D341Med (cell line): Measurements from ENCODE around the gene CENPU.
"Not testable (repeated sequence)": the region's sequence is repeated elsewhere in the genome, so short reads cannot be mapped to it uniquely, and the experiment has no call there.

Experiments
- DNase-seq: peaks from one replicate; pipeline ENCODE4 v3.0.0; 2012; ENCODE audit warnings: low spot score

Gene CENPU

GRCh38 chr4:184751585-184751956 lies 17.7 kb upstream of the CENPU start:
- no peak for DNase-seq

- no peak for DNase-seq
Observed at GRCh38 chr4:184750926-184751584, 17.2 kb upstream of the CENPU start.

DNA sequence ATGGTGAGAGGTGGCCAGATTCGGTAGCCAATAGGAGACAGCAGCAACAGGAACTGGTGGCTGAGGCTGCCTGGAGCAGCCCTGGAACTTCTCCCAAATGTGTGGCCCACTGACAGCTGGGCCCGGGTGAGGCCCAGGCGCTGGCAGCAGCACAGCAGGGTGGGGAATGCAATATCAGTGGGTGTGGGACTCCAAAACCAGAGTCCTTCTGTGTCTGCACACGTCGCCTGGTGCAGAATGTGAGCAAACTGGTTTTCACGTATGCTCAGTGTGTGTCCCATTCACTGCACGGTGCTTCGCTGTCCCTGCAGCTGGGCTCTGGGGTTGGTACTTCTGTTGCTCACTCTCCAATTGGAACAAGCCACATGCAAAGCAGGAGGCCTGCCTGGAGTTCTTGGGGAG lies 14.4 kb upstream of the CENPU start:
- no peak for DNase-seq

GRCh38 chr4:184747034-184747830 lies 13.3 kb upstream of the CENPU start:
- DNase-seq, result no peak

DNA sequence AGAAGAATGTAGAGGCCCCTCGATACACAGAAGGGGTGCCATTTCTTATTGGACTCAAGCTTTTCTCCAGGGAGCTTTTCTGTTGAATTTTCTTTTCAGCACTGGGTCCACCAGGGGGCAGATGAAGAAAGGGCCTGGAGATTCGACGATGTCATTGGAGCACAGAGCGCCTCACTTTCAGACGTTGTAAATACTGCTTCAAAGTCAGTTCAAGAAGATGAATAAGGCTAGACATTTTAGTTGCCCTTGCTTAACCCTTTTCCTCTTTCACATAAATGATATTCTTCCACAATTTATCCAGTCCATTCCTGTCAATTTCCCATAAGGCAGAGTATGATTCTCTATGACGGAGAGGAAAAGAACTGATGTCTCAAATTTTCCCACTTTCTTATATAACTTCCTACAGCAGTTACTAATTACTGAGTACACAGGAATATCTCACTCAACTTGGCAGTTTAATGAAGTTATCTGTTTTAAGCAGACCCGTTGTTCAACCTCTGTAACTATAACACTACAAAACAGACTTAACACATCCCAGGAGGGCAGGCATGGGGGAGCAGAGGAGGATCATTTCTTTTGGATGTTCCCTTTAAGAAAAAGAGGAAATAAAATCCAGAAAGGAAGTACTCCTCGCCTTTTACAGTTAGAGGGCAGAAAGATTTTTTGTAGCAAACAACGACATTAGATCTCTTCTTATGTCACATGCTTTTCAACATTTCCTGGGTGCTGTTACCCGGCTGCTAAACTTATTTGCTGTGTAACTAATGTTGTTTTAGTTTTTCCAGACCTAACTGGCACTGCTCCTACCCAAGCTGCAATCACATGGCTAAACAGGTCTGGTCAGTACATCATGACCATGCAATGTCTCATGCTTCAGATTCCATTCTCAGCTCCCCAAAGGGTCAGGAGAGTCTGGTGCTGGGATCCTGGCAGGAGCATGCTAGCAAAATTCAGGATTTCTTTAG lies 12.2 kb upstream of the CENPU start:
- DNase-seq, result peak; percentile 79

DNA sequence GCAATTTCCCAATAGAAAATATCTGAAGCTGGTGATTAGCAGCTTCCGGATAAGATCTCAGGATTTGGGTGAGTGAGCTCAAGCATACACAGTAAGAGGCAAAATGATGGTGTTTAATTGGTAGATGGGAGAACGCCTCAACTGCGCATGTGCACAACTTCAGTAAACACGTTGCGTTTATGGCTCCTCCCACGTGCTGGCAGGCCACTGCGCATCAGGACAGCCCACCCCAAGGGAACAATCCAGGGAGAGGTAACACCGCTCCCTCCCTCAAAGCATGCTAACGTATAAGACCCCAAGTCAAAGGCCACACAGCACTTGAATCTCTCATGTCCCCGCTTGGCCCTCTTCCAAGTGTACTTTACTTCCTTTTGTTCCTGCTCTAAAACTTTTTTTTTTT lies 10.3 kb upstream of the CENPU start:
- no peak for DNase-seq

DNA sequence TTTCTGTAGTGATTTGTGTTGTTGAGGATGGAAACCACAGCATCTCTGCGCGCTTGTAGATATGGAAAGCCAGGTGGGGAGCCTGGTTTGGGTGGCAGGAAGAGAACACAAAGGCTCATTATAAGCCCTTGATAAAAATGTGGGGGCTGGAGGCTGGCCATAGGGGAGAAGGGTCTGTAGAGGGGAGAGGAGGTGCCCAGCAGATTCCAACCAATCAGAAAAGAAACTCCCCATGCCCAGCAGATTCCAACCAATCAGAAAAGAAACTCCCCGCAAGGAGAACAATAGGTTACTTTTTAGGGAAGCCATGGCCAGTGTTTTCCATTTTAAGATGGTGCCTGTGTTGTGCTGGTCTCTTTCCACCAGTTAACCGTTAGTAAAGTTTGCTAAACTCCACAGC lies 9.8 kb upstream of the CENPU start:
- DNase-seq, result no peak

DNA sequence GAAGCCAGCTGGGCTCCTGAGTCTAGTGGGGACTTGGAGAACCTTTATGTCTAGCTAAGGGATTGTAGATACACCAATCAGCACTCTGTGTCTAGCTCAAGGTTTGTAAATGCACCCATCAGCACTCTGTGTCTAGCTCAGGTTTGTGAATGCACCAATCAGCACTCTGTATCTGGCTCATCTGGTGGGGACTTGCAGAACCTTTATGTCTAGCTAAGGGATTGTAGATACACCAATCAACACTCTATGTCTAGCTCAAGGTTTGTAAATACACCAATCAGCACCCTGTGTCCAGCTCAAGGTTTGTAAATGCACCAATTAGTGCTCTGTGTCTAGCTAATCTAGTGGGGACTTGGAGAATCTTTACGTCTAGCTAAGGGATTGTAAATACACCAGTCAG lies 7.8 kb upstream of the CENPU start:
- not testable (repeated sequence) for DNase-seq

- DNase-seq, result no peak
Observed at GRCh38 chr4:184740980-184741391, 7.1 kb upstream of the CENPU start.

GRCh38 chr4:184739575-184739974 lies 5.7 kb upstream of the CENPU start:
- DNase-seq, result not testable (repeated sequence)

- no peak for DNase-seq
Observed at GRCh38 chr4:184734758-184735157, 862 bp upstream of the CENPU start.

DNA sequence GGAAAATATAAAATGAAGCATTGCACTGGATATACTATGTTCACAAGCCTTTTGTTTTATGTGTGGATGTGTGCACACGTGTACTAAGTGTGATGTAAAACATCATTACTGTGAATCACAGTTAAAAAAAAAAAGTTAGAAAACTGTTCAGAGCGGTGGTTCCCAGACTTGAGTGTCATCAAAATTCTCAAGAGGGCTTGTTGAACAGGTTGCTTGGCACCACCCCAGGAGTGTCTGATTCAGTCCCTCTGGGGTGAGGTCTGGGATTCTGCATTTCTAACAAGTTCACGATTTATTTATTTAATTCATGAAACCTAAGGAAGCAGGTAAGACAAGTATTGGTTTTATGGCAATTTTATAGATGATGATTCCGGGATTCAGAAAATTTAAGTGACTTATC lies 1.8 kb downstream of the CENPU start:
- DNase-seq, result no peak

GRCh38 chr4:184731056-184731455 lies 2.8 kb downstream of the CENPU start:
- DNase-seq, result no peak

DNA sequence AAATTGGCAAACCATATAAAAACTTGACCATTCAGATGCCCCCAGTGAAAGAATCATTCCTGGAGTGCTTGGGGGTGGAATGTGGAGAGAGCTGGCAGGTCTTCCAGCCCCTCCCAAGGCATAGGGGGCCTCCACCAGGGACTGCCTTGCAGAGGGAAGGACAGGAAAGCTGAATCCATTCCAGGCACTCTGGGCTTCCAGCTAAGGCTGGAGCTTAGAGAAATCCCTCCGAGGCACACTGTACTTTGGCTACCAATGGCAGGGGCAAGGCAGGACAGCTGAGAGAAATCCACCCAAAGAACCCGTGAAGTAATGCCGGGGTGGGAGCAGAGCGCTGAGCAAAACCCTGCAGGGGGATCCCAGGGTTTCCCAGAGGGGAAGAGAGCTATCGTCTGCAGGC lies 4.0 kb downstream of the CENPU start:
- no peak for DNase-seq

DNA sequence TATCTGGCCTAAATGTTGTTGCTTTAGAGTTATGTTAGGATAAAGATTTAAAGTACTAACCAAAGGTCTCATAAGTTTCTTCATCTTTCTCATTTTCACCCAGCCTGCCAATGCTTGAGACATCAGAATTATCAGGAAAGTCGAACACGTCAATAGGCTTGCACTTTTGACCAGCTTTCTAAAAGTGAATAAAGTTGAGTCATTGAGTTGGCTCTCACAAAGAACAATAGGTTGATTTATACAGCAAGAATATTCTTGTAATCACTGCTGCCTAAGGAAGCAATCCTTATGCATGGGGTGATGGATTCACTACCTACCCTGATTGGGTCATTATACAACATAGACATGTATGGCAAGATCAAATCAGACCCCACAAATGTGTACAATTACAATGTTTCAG lies 5.0 kb downstream of the CENPU start:
- DNase-seq, result no peak

DNA sequence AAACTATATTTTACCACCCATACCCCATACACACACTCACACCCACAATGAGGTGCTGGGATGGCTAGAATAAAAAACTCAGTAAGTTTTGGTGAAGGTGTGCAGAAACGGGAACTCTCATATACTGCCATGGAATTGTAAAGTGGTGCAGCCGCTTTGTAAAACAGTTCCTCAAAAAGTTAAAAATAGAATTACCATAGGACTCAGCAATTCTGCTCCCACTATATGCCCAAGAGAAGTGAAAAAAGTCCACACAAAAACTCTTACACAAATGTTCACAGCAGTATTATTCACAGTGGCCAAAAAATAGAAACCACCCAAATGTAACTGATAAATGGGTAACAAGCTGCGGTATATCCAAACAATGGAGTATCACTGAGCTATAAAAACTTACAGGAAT lies 6.5 kb downstream of the CENPU start:
- no peak for DNase-seq

- DNase-seq, result no peak
Observed at GRCh38 chr4:184722798-184723197, 11.1 kb downstream of the CENPU start.

- DNase-seq, result no peak
Observed at GRCh38 chr4:184721254-184721653, 12.6 kb downstream of the CENPU start.

DNA sequence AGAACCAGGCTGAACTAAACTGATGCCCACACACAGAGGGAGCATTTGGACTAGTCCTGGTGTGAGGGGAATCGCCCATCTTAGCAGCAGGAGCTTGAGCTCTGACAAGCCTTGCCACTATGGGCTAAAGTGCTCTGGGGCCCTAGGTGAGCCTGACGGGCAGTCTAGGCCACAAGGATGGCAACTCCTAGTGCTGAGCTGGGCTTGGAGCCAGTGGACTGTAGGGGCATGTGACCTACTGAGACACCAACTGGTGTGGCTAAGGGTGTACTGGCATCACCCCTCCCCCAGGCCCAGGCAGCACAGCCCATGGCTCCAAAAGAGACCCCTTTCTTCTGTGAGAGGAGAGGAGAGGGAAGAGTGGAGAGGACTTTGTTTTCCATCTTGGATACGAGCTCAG lies 14.5 kb downstream of the CENPU start:
- DNase-seq, result no peak

- DNase-seq, result no peak
Observed at GRCh38 chr4:184715526-184715925, 18.4 kb downstream of the CENPU start.

DNA sequence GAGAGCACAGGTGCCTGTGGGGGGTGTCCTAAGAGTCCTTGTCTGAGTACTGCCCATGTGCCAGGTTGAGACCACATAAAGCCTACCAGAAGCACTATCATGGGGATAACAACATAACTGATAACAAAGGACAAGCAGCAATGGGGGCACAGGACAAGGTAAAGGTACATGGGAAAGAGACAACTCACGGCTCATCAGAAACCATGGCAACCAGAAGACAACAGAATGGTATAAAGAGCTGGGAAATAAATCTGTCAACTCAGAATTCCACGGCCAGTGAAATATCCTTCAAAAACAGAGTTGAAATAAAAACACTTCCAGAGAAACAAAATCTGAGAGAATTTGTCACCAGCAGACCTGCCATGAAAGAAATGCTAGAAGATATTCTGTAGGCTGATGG lies 20.0 kb downstream of the CENPU start:
- no peak for DNase-seq

- DNase-seq, result no peak
Observed at GRCh38 chr4:184712322-184712721, 21.6 kb downstream of the CENPU start.

GRCh38 chr4:184706453-184706852 lies 27.4 kb downstream of the CENPU start:
- DNase-seq, result no peak
